HepG2 (cell line): ENCODE measurements around the gene IWS1. TPM values are rescaled to one million over a fixed set of nuclear protein-coding genes. Genes with fewer than 3 reads are reported as not detected.

Source experiments
- ARID2 ChIP-seq: sonication (generic); formaldehyde crosslinking; IDR thresholded peaks from 2 replicates; pipeline ENCODE4 v1.8.1; 2022; ENCODE audit warnings: mild to moderate bottlenecking, missing genetic modification reagents, borderline replicate concordance
- HMG20A ChIP-seq: IDR thresholded peaks from 2 replicates; pipeline ENCODE4 v1.6.1; 2016; ENCODE audit warnings: borderline replicate concordance
- HNF4G ChIP-seq, 2 experiments: sonication (generic) in 1 of 2; formaldehyde crosslinking in 1 of 2; IDR thresholded peaks; 2 replicates each; pipeline versions ENCODE4 v1.4.0 to v1.6.1; 2011 to 2020; ENCODE audit warnings: borderline replicate concordance in 2 of 2, low read depth in 2 of 2, mild to moderate bottlenecking in 2 of 2, low read length in 1 of 2, missing genetic modification reagents in 1 of 2, moderate library complexity in 1 of 2
- MTF2 ChIP-seq: sonication (generic); formaldehyde crosslinking; IDR thresholded peaks from 2 replicates; pipeline ENCODE4 v1.5.0; 2020; ENCODE audit warnings: missing genetic modification reagents, borderline replicate concordance
- PRMT3 ChIP-seq: sonication (generic); formaldehyde crosslinking; IDR thresholded peaks from 2 replicates; pipeline ENCODE4 v1.8.1; 2022; ENCODE audit warnings: low read depth, mild to moderate bottlenecking, moderate library complexity, missing genetic modification reagents, borderline replicate concordance
- REPIN1 ChIP-seq: sonication (generic); formaldehyde crosslinking; IDR thresholded peaks from 2 replicates; pipeline ENCODE4 v1.8.0; 2022; ENCODE audit warnings: missing genetic modification reagents, low read depth, mild to moderate bottlenecking, borderline replicate concordance
- TARDBP ChIP-seq: sonication (generic); formaldehyde crosslinking; IDR thresholded peaks from 2 replicates; pipeline ENCODE4 v1.8.0; 2022; ENCODE audit warnings: mild to moderate bottlenecking, missing genetic modification reagents
- ZNF235 ChIP-seq: sonication (generic); formaldehyde crosslinking; IDR thresholded peaks from 2 replicates; pipeline ENCODE4 v1.8.1; 2023; ENCODE audit warnings: mild to moderate bottlenecking, missing genetic modification reagents, borderline replicate concordance
- ZNF646 ChIP-seq: sonication (generic); formaldehyde crosslinking; IDR thresholded peaks from 2 replicates; pipeline ENCODE4 v1.9.0; 2021; ENCODE audit warnings: mild to moderate bottlenecking, missing genetic modification reagents
- ZNF674 ChIP-seq: sonication (generic); formaldehyde crosslinking; IDR thresholded peaks from 2 replicates; pipeline ENCODE4 v1.5.0; 2020; ENCODE audit warnings: low read depth, mild to moderate bottlenecking, missing genetic modification reagents
- ZNF766 ChIP-seq: sonication (generic); formaldehyde crosslinking; IDR thresholded peaks from 2 replicates; pipeline ENCODE4 v1.5.0; 2020; ENCODE audit warnings: missing genetic modification reagents, borderline replicate concordance
- polyA plus RNA-seq, 8 experiments: library from polyadenylated mRNA; depleted of rRNA in 3 of 8; stranded (reverse) in 7 of 8; unstranded in 1 of 8; fragments of >200 nt; fragmentation: Illumina TruSeq in 4 of 8; extraction: Trizol in 4 of 8; gene quantifications; 2 replicates each; pipeline versions ENCODE4 v1.2.1 to v1.2.3, GENCODE V29; 2011 to 2016; ENCODE audit warnings: low read depth in 4 of 8, missing spikeins in 1 of 8, mixed read lengths in 1 of 8; ENCODE audit not compliant: insufficient read depth in 1 of 8
- total RNA-seq, 5 experiments: library from RNA; depleted of rRNA; stranded (reverse); fragments of >200 nt; fragmentation: Illumina TruSeq; extraction: Trizol; gene quantifications; 2 replicates each; pipeline ENCODE4 v1.2.3, GENCODE V29; 2016; ENCODE audit warnings: low read depth in 1 of 5
- TF ChIP-seq, protein P1 (sequence below): IDR thresholded peaks from 2 replicates; pipeline ENCODE4 v1.6.1; 2012; ENCODE audit warnings: inconsistent platforms
- TF ChIP-seq, protein P2 (sequence below): sonication (generic); formaldehyde crosslinking; IDR thresholded peaks from 2 replicates; pipeline ENCODE4 v1.4.0; 2020; ENCODE audit warnings: mild to moderate bottlenecking, missing genetic modification reagents
- TF ChIP-seq, protein P3 (sequence below): sonication (generic); formaldehyde crosslinking; IDR thresholded peaks from 2 replicates; pipeline ENCODE4 v1.8.1; 2022; ENCODE audit warnings: mild to moderate bottlenecking, missing genetic modification reagents
- TF ChIP-seq, protein P4 (sequence below): sonication (generic); formaldehyde crosslinking; IDR thresholded peaks from 2 replicates; pipeline ENCODE4 v1.8.1; 2023; ENCODE audit warnings: mild to moderate bottlenecking, missing genetic modification reagents

The IWS1 gene
- total and polyA plus RNA-seq, 2 of the 13 experiments (the other 11 are each of a cell fraction or from before 2014, with no cell fraction given) = 28.9 to 62.3 TPM

- TF ChIP-seq, protein P1, sequence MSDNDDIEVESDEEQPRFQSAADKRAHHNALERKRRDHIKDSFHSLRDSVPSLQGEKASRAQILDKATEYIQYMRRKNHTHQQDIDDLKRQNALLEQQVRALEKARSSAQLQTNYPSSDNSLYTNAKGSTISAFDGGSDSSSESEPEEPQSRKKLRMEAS = peak; percentile 34; the same call in 1 of the 2 replicates
- TF ChIP-seq, protein P2, sequence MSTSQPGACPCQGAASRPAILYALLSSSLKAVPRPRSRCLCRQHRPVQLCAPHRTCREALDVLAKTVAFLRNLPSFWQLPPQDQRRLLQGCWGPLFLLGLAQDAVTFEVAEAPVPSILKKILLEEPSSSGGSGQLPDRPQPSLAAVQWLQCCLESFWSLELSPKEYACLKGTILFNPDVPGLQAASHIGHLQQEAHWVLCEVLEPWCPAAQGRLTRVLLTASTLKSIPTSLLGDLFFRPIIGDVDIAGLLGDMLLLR = 0 out of 2 replicates have a peak, but pooled peaks have one; percentile 22
- TF ChIP-seq, protein P3, sequence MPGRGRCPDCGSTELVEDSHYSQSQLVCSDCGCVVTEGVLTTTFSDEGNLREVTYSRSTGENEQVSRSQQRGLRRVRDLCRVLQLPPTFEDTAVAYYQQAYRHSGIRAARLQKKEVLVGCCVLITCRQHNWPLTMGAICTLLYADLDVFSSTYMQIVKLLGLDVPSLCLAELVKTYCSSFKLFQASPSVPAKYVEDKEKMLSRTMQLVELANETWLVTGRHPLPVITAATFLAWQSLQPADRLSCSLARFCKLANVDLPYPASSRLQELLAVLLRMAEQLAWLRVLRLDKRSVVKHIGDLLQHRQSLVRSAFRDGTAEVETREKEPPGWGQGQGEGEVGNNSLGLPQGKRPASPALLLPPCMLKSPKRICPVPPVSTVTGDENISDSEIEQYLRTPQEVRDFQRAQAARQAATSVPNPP = 0 out of 2 replicates have a peak, but pooled peaks have one; percentile 18
- 0 out of 2 replicates have a peak, but pooled peaks have one; percentile 25 for TF ChIP-seq MTF2
- no peak for TF ChIP-seq PRMT3 (CRISPR knock-in tag)
- TF ChIP-seq ZNF646 (CRISPR knock-in tag) = peak; percentile 32; the same call in 1 of the 2 replicates
- no peak for TF ChIP-seq ZNF766 (CRISPR knock-in tag)
- TF ChIP-seq ARID2 (CRISPR knock-in tag) = 0 out of 2 replicates have a peak, but pooled peaks have one; percentile 70
- 0 out of 2 replicates have a peak, but pooled peaks have one; percentile 7 for TF ChIP-seq HMG20A (CRISPR knock-in tag)
- TF ChIP-seq ZNF674 = no peak
- TF ChIP-seq, protein P4, sequence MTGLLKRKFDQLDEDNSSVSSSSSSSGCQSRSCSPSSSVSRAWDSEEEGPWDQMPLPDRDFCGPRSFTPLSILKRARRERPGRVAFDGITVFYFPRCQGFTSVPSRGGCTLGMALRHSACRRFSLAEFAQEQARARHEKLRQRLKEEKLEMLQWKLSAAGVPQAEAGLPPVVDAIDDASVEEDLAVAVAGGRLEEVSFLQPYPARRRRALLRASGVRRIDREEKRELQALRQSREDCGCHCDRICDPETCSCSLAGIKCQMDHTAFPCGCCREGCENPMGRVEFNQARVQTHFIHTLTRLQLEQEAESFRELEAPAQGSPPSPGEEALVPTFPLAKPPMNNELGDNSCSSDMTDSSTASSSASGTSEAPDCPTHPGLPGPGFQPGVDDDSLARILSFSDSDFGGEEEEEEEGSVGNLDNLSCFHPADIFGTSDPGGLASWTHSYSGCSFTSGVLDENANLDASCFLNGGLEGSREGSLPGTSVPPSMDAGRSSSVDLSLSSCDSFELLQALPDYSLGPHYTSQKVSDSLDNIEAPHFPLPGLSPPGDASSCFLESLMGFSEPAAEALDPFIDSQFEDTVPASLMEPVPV (CRISPR knock-in tag) = peak; percentile 24; the same call in 1 of the 2 replicates
- TF ChIP-seq TARDBP (CRISPR knock-in tag) = 0 out of 2 replicates have a peak, but pooled peaks have one; percentile 2
- TF ChIP-seq ZNF235 (CRISPR knock-in tag) = no peak
- TF ChIP-seq REPIN1 (CRISPR knock-in tag) = peak; percentile 26; the same call in 1 of the 2 replicates
- no peak for TF ChIP-seq HNF4G (IDR thresholded peaks at IDR 0.05; ENCODE audit: borderline replicate concordance, low read depth, low read length)
- TF ChIP-seq HNF4G (CRISPR knock-in tag; IDR thresholded peaks at IDR 0.05; ENCODE audit: borderline replicate concordance, low read depth) = no peak
These were observed 73.3 kb downstream of the IWS1 start (continued) for GRCh38 chr2:127453013-127453391.
